Astrocyte (in vitro differentiated cells and primary cell): ENCODE measurements around the gene SULT6B1. TPM values are rescaled to one million over a fixed set of nuclear protein-coding genes. Genes with fewer than 3 reads are reported as not detected.
A peak's percentile ranks its signal among the peaks of the same experiment; 100 is the strongest.

Experiments used
- DNase-seq: peaks from one replicate; pipeline ENCODE4 v3.0.0-alpha.2; 2010; ENCODE audit warnings: low read depth
- FAIRE-seq: peaks from 2 replicates; lab custom pipeline; 2011; peaks lifted over from hg19 to GRCh38; lab: Jason Lieb, UNC
- H2AFZ ChIP-seq: 2 replicates; pipeline ENCODE4 v1.6.0; 2012; ENCODE audit warnings: low read depth, low read length, inconsistent platforms
- H3K27ac ChIP-seq: 2 replicates; pipeline ENCODE4 v1.5.1; 2011; ENCODE audit warnings: low read depth, low read length, inconsistent platforms
- H3K27me3 ChIP-seq: 2 replicates; pipeline ENCODE4 v1.6.0; 2011; ENCODE audit warnings: low read length, inconsistent platforms; ENCODE audit not compliant: insufficient read depth
- H3K36me3 ChIP-seq: 2 replicates; pipeline ENCODE4 v1.5.1; 2011; ENCODE audit warnings: low read length, inconsistent platforms; ENCODE audit not compliant: insufficient read depth
- H3K4me1 ChIP-seq: 2 replicates; pipeline ENCODE4 v1.5.1; 2011; ENCODE audit warnings: low read length, inconsistent platforms; ENCODE audit not compliant: insufficient read depth
- H3K4me2 ChIP-seq: 2 replicates; pipeline ENCODE4 v1.6.0; 2012; ENCODE audit warnings: low read length, inconsistent platforms
- H3K4me3 ChIP-seq: 2 replicates; pipeline ENCODE4 v1.5.1; 2011; ENCODE audit warnings: low read depth, mild to moderate bottlenecking, low read length, inconsistent platforms; ENCODE audit not compliant: insufficient read depth
- H3K79me2 ChIP-seq: 2 replicates; pipeline ENCODE4 v1.6.0; 2012; ENCODE audit warnings: mild to moderate bottlenecking, low read length, inconsistent platforms; ENCODE audit not compliant: insufficient read depth
- H3K9ac ChIP-seq: 2 replicates; pipeline ENCODE4 v1.6.0; 2012; ENCODE audit warnings: mild to moderate bottlenecking, low read length, inconsistent platforms
- H3K9me3 ChIP-seq: 2 replicates; pipeline ENCODE4 v1.5.1; 2012; ENCODE audit warnings: low read depth, mild to moderate bottlenecking, low read length, inconsistent platforms; ENCODE audit not compliant: insufficient read depth
- H4K20me1 ChIP-seq: 2 replicates; pipeline ENCODE4 v1.6.0; 2012; ENCODE audit warnings: low read length, inconsistent platforms; ENCODE audit not compliant: insufficient read depth
- H3K27ac Mint-ChIP-seq: one replicate; pipeline ENCODE4 v1.8.0; 2021; ENCODE audit warnings: mild to moderate bottlenecking, mixed read lengths; ENCODE audit not compliant: unreplicated experiment
- H3K27me3 Mint-ChIP-seq: one replicate; pipeline ENCODE4 v1.8.0; 2021; ENCODE audit warnings: low read depth, mixed read lengths; ENCODE audit not compliant: unreplicated experiment
- H3K36me3 Mint-ChIP-seq: one replicate; pipeline ENCODE4 v1.8.0; 2021; ENCODE audit warnings: low read depth, mixed read lengths; ENCODE audit not compliant: unreplicated experiment
- H3K4me1 Mint-ChIP-seq: one replicate; pipeline ENCODE4 v1.8.0; 2021; ENCODE audit warnings: low read depth, mixed read lengths; ENCODE audit not compliant: unreplicated experiment
- H3K4me3 Mint-ChIP-seq: one replicate; pipeline ENCODE4 v1.8.0; 2021; ENCODE audit warnings: mild to moderate bottlenecking, moderate library complexity, mixed read lengths; ENCODE audit not compliant: unreplicated experiment
- H3K9me3 Mint-ChIP-seq: one replicate; pipeline ENCODE4 v1.8.0; 2021; ENCODE audit warnings: mild to moderate bottlenecking, mixed read lengths; ENCODE audit not compliant: unreplicated experiment
- CTCF ChIP-seq: IDR thresholded peaks from 2 replicates; pipeline ENCODE4 v1.5.1; 2011; ENCODE audit warnings: low read depth, mild to moderate bottlenecking, inconsistent platforms, low read length, moderate library complexity; ENCODE audit not compliant: insufficient read depth
- EZH2 ChIP-seq: IDR thresholded peaks from 2 replicates; pipeline ENCODE4 v1.6.1; 2012; ENCODE audit warnings: mild to moderate bottlenecking, low read length, inconsistent platforms; ENCODE audit not compliant: insufficient read depth
- total RNA-seq: library from RNA; stranded (reverse); gene quantifications from 2 replicates; pipeline ENCODE4 v1.2.1, GENCODE V29; 2021

The SULT6B1 gene
- total RNA-seq, 1 donor from 2014 or later, result not detected

DNA sequence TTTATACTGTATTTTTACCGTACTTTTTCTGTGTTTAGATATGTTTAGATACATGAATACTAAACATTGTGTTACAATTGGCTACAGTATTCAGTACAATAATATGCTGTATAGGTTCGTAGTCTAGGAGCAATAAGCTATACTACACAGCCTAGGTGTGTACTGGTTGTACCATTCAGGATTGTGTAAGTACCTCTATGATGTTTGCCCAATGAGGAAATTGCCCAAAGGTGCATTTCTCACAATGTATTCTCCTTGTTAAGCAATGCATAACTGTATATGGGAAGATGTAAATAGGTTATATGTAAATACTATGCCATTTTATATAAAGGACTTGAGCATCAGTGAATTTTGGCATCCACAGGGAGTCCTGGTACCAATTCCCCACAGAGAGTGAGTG lies 42.4 kb downstream of the SULT6B1 start:
- Histone ChIP-seq H3K9ac (no peak overlapping the region), H3K9me3 (no peaks in the 10 kb centered on the region), H3K79me2 (peaks cover 18% of the 10 kb centered on the region), H4K20me1 (peaks cover 13% of the 10 kb centered on the region), H3K4me3 (no peak overlapping the region), H3K4me1 (no peaks in the 10 kb centered on the region), H3K27ac (no peak overlapping the region), H3K4me2 (no peak overlapping the region), H2AFZ (no peak overlapping the region), H3K27me3 (no peaks in the 10 kb centered on the region), H3K36me3 (peaks cover 14% of the 10 kb centered on the region)
- TF ChIP-seq EZH2, result no peak
- no peak for TF ChIP-seq CTCF
- H3K4me3 Mint-ChIP-seq, result no peak overlapping the region
- no peaks in the 10 kb centered on the region for H3K9me3 Mint-ChIP-seq
- FAIRE-seq (peak; percentile 5), DNase-seq (no peak)
- peaks cover 7% of the 10 kb centered on the region for H3K36me3 Mint-ChIP-seq
- no peak overlapping the region for H3K27ac Mint-ChIP-seq
- H3K27me3 Mint-ChIP-seq, result no peaks in the 10 kb centered on the region
- H3K4me1 Mint-ChIP-seq, result peaks cover 11% of the 10 kb centered on the region

DNA sequence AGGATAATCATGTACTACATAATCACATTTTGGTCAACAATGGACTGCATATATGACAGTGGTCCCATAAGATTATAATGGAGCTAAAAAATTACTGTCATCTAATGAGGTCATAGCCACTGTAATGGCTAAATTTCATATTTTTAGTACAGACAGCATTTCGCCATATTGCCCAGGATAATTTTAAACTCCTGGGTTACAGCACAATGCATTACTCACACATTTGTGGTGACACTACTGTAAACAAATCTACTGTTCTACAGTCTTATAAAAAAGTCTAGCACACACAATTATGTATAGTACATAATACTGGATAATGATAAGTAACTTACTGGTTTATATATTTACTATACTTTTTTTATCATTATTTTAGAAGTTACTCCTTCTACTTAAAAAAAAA lies 44.5 kb downstream of the SULT6B1 start:
- H3K27me3 ChIP-seq, result no peaks in the 10 kb centered on the region
- Mint-ChIP-seq H3K27ac (no peak overlapping the region), H3K27me3 (no peaks in the 10 kb centered on the region), H3K36me3 (peaks cover 15% of the 10 kb centered on the region), H3K4me3 (no peak overlapping the region), H3K9me3 (no peaks in the 10 kb centered on the region), H3K4me1 (peaks cover 1% of the 10 kb centered on the region)
- no peaks in the 10 kb centered on the region for H3K9me3 ChIP-seq
- H3K4me3 ChIP-seq, result no peak overlapping the region
- no peak overlapping the region for H3K27ac ChIP-seq
- H3K9ac ChIP-seq, result no peak overlapping the region
- H3K36me3 ChIP-seq, result peaks cover 18% of the 10 kb centered on the region
- H3K4me2 ChIP-seq, result no peak overlapping the region
- H2AFZ ChIP-seq, result no peak overlapping the region
- TF ChIP-seq CTCF (no peak), EZH2 (no peak)
- DNase-seq, result peak; percentile 14
- no peaks in the 10 kb centered on the region for H3K4me1 ChIP-seq
- H4K20me1 ChIP-seq, result peaks cover 3% of the 10 kb centered on the region
- no peak for FAIRE-seq
- no peaks in the 10 kb centered on the region for H3K79me2 ChIP-seq

DNA sequence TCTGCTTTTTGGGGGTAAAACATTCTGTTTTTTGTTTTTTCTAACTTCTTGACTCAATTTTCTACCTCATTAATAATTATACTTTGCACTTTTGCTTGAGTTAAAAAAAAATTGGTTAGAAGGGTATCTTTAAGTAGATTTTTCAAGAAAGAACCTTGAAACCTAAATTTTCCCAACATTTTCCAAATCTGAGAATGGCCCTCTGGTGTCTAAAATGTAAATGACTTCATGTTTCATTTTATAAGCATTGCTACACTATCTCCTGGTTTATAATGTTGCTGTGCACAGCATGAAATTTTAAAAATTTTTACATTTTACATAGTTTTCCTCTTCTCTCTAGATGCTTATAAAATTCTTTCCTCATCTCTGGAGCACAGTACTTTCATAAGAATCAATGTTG lies 45.9 kb downstream of the SULT6B1 start:
- H3K9me3 ChIP-seq, result no peaks in the 10 kb centered on the region
- no peak overlapping the region for H3K4me3 ChIP-seq
- no peak for TF ChIP-seq EZH2
- TF ChIP-seq CTCF, result no peak
- H3K4me3 Mint-ChIP-seq, result no peak overlapping the region
- H3K27me3 Mint-ChIP-seq, result no peaks in the 10 kb centered on the region
- H3K4me1 Mint-ChIP-seq, result no peaks in the 10 kb centered on the region
- H3K9ac ChIP-seq, result no peak overlapping the region
- no peaks in the 10 kb centered on the region for H3K27me3 ChIP-seq
- peaks cover 26% of the 10 kb centered on the region for H3K36me3 ChIP-seq
- FAIRE-seq (no peak), DNase-seq (no peak)
- H3K9me3 Mint-ChIP-seq, result no peaks in the 10 kb centered on the region
- no peaks in the 10 kb centered on the region for H3K79me2 ChIP-seq
- no peak overlapping the region for H2AFZ ChIP-seq
- H3K27ac Mint-ChIP-seq, result no peak overlapping the region
- no peaks in the 10 kb centered on the region for H4K20me1 ChIP-seq
- no peak overlapping the region for H3K4me2 ChIP-seq
- no peak overlapping the region for H3K27ac ChIP-seq
- no peaks in the 10 kb centered on the region for H3K4me1 ChIP-seq
- H3K36me3 Mint-ChIP-seq, result peaks cover 15% of the 10 kb centered on the region
